ENCODE measurements around the gene MARS1. TPM values are rescaled to one million over a fixed set of nuclear protein-coding genes. Genes with fewer than 3 reads are reported as not detected.
A peak's percentile ranks its signal among the peaks of the same experiment; 100 is the strongest.
"Not testable (repeated sequence)": the region's sequence is repeated elsewhere in the genome, so short reads cannot be mapped to it uniquely, and the experiment has no call there.

The MARS1 gene
- total RNA-seq, 1 donor from 2014 or later: 350 TPM

GRCh38 chr12:57498571-57498970 lies 10.7 kb downstream of the MARS1 start:
- peaks cover 9% of the 10 kb centered on the region for H3K4me1 Mint-ChIP-seq (ENCODE audit: low read depth)
- H3K27me3 Mint-ChIP-seq (ENCODE audit: low read depth): no peaks in the 10 kb centered on the region
- H3K36me3 Mint-ChIP-seq (ENCODE audit: low read depth): peaks cover 46% of the 10 kb centered on the region
- TF ChIP-seq, protein P1, sequence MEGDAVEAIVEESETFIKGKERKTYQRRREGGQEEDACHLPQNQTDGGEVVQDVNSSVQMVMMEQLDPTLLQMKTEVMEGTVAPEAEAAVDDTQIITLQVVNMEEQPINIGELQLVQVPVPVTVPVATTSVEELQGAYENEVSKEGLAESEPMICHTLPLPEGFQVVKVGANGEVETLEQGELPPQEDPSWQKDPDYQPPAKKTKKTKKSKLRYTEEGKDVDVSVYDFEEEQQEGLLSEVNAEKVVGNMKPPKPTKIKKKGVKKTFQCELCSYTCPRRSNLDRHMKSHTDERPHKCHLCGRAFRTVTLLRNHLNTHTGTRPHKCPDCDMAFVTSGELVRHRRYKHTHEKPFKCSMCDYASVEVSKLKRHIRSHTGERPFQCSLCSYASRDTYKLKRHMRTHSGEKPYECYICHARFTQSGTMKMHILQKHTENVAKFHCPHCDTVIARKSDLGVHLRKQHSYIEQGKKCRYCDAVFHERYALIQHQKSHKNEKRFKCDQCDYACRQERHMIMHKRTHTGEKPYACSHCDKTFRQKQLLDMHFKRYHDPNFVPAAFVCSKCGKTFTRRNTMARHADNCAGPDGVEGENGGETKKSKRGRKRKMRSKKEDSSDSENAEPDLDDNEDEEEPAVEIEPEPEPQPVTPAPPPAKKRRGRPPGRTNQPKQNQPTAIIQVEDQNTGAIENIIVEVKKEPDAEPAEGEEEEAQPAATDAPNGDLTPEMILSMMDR (IDR thresholded peaks at IDR 0.05): no peak
- no peaks in the 10 kb centered on the region for H3K9me3 Mint-ChIP-seq (ENCODE audit: low read depth)
- no peak overlapping the region for H3K4me3 Mint-ChIP-seq (ENCODE audit: unreplicated experiment)
- no peak for DNase-seq (ENCODE audit: low spot score)
- H3K27ac Mint-ChIP-seq (ENCODE audit: unreplicated experiment): no peak overlapping the region

GRCh38 chr12:57500213-57500612 lies 12.3 kb downstream of the MARS1 start:
- Mint-ChIP-seq H3K36me3 (ENCODE audit: low read depth) (peaks cover 48% of the 10 kb centered on the region), H3K9me3 (ENCODE audit: low read depth) (no peaks in the 10 kb centered on the region), H3K27me3 (ENCODE audit: low read depth) (no peaks in the 10 kb centered on the region), H3K4me3 (ENCODE audit: unreplicated experiment) (no peak overlapping the region), H3K27ac (ENCODE audit: unreplicated experiment) (no peak overlapping the region), H3K4me1 (ENCODE audit: low read depth) (peaks cover 9% of the 10 kb centered on the region)
- TF ChIP-seq, protein P1 (IDR thresholded peaks at IDR 0.05): no peak
- DNase-seq (ENCODE audit: low spot score): peak; percentile 54

DNA sequence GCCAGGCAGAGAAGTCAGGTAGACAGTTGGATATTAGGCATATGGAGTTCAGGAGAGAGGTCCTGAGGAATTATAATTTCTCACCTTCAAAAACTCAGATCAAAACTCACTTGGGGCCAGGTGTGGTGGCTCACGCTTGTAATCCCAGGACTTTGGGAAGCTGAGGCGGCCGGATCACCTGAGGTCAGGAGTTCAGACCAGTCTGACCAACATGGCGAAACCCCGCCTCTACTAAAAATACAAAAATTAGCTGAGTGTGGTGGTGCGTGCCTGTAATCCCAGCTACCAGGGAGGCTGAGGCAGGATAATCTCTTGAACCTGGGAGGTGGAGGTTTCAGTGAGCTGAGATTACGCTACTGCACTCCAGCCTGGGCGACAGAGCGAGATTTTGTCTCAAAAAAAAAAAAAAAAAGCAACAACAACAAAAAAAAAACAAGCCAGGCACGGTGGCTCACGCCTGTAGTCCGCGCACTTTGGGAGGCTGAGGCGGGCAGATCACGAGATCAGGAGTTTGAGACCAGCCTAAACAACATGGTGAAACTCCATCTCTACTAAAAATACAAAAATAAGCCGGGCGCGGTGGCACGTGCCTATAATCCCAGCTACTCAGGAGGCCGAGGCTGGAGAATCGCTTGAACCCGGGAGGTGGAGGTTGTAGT lies 14.6 kb downstream of the MARS1 start:
- peak; percentile 35 for DNase-seq (ENCODE audit: low spot score)
- H3K36me3 Mint-ChIP-seq (ENCODE audit: low read depth): peaks cover 44% of the 10 kb centered on the region
- not testable (repeated sequence) for H3K27me3 Mint-ChIP-seq (ENCODE audit: low read depth); H3K4me1 Mint-ChIP-seq (ENCODE audit: low read depth); H3K4me3 Mint-ChIP-seq (ENCODE audit: unreplicated experiment); H3K9me3 Mint-ChIP-seq (ENCODE audit: low read depth); H3K27ac Mint-ChIP-seq (ENCODE audit: unreplicated experiment)

DNA sequence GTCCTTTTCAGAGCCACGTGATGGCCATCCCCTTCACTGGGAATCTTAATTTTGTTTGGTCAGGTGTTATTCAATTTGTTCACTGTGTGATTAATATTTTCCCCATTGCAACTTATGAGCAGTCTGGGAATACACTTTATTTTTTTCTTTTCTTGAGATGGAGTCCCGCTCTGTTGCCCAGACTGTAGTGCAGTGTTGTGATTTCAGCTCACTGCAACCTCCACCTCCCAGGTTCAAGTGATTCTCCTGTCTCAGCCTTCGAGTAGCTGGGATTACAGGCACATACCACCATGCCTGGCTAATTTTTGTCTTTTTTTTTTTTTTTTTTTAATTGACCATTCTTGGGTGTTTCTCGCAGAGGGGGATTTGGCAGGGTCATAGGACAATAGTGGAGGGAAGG lies 18.7 kb downstream of the MARS1 start:
- H3K4me3 Mint-ChIP-seq (ENCODE audit: unreplicated experiment); H3K4me1 Mint-ChIP-seq (ENCODE audit: low read depth); H3K9me3 Mint-ChIP-seq (ENCODE audit: low read depth); H3K27ac Mint-ChIP-seq (ENCODE audit: unreplicated experiment); H3K27me3 Mint-ChIP-seq (ENCODE audit: low read depth): not testable (repeated sequence)
- peak; percentile 4 for DNase-seq (ENCODE audit: low spot score)
- peaks cover 22% of the 10 kb centered on the region for H3K36me3 Mint-ChIP-seq (ENCODE audit: low read depth)

DNA sequence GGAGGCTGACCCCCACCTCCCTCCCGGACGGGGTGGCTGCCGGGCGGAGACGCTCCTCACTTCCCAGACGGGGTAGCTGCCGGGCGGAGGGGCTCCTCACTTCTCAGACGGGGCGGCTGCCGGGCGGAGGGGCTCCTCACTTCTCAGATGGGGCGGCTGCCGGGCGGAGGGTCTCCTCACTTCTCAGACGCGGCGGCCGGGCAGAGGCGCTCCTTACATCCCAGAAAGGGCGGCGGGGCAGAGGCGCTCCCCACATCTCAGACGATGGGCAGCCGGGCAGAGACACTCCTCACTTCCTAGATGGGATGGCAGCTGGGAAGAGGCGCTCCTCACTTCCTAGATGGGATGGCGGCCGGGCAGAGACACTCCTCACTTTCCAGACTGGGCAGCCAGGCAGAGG lies 19.9 kb downstream of the MARS1 start:
- H3K27me3 Mint-ChIP-seq (ENCODE audit: low read depth); H3K4me1 Mint-ChIP-seq (ENCODE audit: low read depth); H3K9me3 Mint-ChIP-seq (ENCODE audit: low read depth); H3K27ac Mint-ChIP-seq (ENCODE audit: unreplicated experiment); H3K4me3 Mint-ChIP-seq (ENCODE audit: unreplicated experiment): not testable (repeated sequence)
- H3K36me3 Mint-ChIP-seq (ENCODE audit: low read depth): peaks cover 27% of the 10 kb centered on the region
- DNase-seq (ENCODE audit: low spot score): peak; percentile 40

GRCh38 chr12:57511161-57511560 lies 23.3 kb downstream of the MARS1 start:
- Mint-ChIP-seq H3K36me3 (ENCODE audit: low read depth) (peaks cover 39% of the 10 kb centered on the region), H3K4me1 (ENCODE audit: low read depth) (peaks cover 3% of the 10 kb centered on the region), H3K9me3 (ENCODE audit: low read depth) (no peaks in the 10 kb centered on the region), H3K4me3 (ENCODE audit: unreplicated experiment) (no peak overlapping the region), H3K27ac (ENCODE audit: unreplicated experiment) (no peak overlapping the region), H3K27me3 (ENCODE audit: low read depth) (no peaks in the 10 kb centered on the region)
- no peak for DNase-seq (ENCODE audit: low spot score)
- TF ChIP-seq, protein P1 (IDR thresholded peaks at IDR 0.05): no peak

All from chondrocyte (in vitro differentiated cells).